ENCODE results near the gene MMP2. TPM values are rescaled to one million over a fixed set of nuclear protein-coding genes. Genes with fewer than 3 reads are reported as not detected.
A peak's percentile ranks its signal among the peaks of the same experiment; 100 is the strongest.

Gene MMP2
- total RNA-seq, 4 donors from 2014 or later = 52.2 to 214 (median 123) TPM

- Histone ChIP-seq H3K4me1 (peaks cover 0 to 48% (median 3%) of the 10 kb centered on the region in 4 donors), H3K27me3 (no peaks in the 10 kb centered on the region), H3K27ac (no peak overlapping the region), H3K9me3 (no peaks in the 10 kb centered on the region), H3K36me3 (peaks cover 0 to 9% (median 0%) of the 10 kb centered on the region in 3 donors), H3K4me3 (no peak overlapping the region)
- no peak for DNase-seq
- TF ChIP-seq POLR2A (IDR thresholded peaks at IDR 0.05) (no peak), CTCF (IDR thresholded peaks at IDR 0.05) (no peak)
These were observed 18.6 kb downstream of the MMP2 start for GRCh38 chr16:55497558-55497957.

- H3K9me3 ChIP-seq = no peaks in the 10 kb centered on the region
- no peak overlapping the region for H3K27ac ChIP-seq
- peaks cover 0 to 53% (median 5%) of the 10 kb centered on the region in 4 donors for H3K4me1 ChIP-seq
- H3K4me3 ChIP-seq = no peak overlapping the region
- peaks cover 0 to 9% (median 0%) of the 10 kb centered on the region in 3 donors for H3K36me3 ChIP-seq
- TF ChIP-seq CTCF (IDR thresholded peaks at IDR 0.05) = no peak
- no peak for TF ChIP-seq POLR2A (IDR thresholded peaks at IDR 0.05)
- no peak for DNase-seq
- H3K27me3 ChIP-seq = no peaks in the 10 kb centered on the region
These were observed 19.1 kb downstream of the MMP2 start for GRCh38 chr16:55498101-55498500.

- Histone ChIP-seq H3K27me3 (no peaks in the 10 kb centered on the region), H3K9me3 (no peaks in the 10 kb centered on the region), H3K36me3 (peaks cover 0 to 9% (median 0%) of the 10 kb centered on the region in 3 donors), H3K4me3 (no peak overlapping the region), H3K4me1 (peaks cover 0 to 62% (median 7%) of the 10 kb centered on the region in 4 donors), H3K27ac (peak overlapping the region in 1 of 4 donors; percentile 40)
- TF ChIP-seq POLR2A (IDR thresholded peaks at IDR 0.05) (no peak), CTCF (IDR thresholded peaks at IDR 0.05) (no peak)
- DNase-seq = no peak
These were observed 20.3 kb downstream of the MMP2 start for GRCh38 chr16:55499281-55499680.

- no peak for DNase-seq
- no peaks in the 10 kb centered on the region for H3K27me3 ChIP-seq
- H3K4me3 ChIP-seq = no peak overlapping the region
- peak overlapping the region in 1 of 4 donors; percentile 40 for H3K27ac ChIP-seq
- H3K36me3 ChIP-seq = peaks cover 0 to 9% (median 0%) of the 10 kb centered on the region in 3 donors
- TF ChIP-seq CTCF (IDR thresholded peaks at IDR 0.05) (no peak), POLR2A (IDR thresholded peaks at IDR 0.05) (no peak)
- H3K4me1 ChIP-seq = peaks cover 0 to 56% (median 7%) of the 10 kb centered on the region in 4 donors
- no peaks in the 10 kb centered on the region for H3K9me3 ChIP-seq
These were observed 21.0 kb downstream of the MMP2 start for GRCh38 chr16:55499951-55500529.

- TF ChIP-seq POLR2A (IDR thresholded peaks at IDR 0.05) (no peak), CTCF (IDR thresholded peaks at IDR 0.05) (no peak)
- H3K27me3 ChIP-seq = no peaks in the 10 kb centered on the region
- peaks cover 0 to 10% (median 0%) of the 10 kb centered on the region in 3 donors for H3K36me3 ChIP-seq
- H3K9me3 ChIP-seq = no peaks in the 10 kb centered on the region
- no peak overlapping the region for H3K4me3 ChIP-seq
- DNase-seq = no peak
- H3K4me1 ChIP-seq = peaks cover 0 to 51% (median 7%) of the 10 kb centered on the region in 4 donors
- H3K27ac ChIP-seq = peak overlapping the region in 1 of 4 donors; percentile 40
These were observed 21.6 kb downstream of the MMP2 start for GRCh38 chr16:55500530-55501011.

Data from Peyer's patch (tissue), 4 donors.